ENCODE data around the gene THUMPD1.

- TF ChIP-seq RNF2 (IDR thresholded peaks at IDR 0.05; ENCODE audit: borderline replicate concordance, low read depth, low read length, missing control alignments, poor library complexity, severe bottlenecking) (no peak), PHF8 (conservative IDR thresholded peaks at IDR 0.05; ENCODE audit: low read depth, low read length) (no peak), CTCF (IDR thresholded peaks at IDR 0.05; ENCODE audit: control extremely low read depth in 1 of 3, insufficient read depth in 1 of 3, low read depth in 1 of 3, low read length in 3 of 3) (no peak), TAF7 (optimal IDR thresholded peaks at IDR 0.05; ENCODE audit: borderline replicate concordance, low read depth, low read length) (no peak), MAX (IDR thresholded peaks at IDR 0.05) (no peak), EZH2 (IDR thresholded peaks at IDR 0.05; ENCODE audit: low read depth, low read length, severe bottlenecking) (no peak), SP4 (IDR thresholded peaks at IDR 0.05; ENCODE audit: low read length) (no peak), TBP (IDR thresholded peaks at IDR 0.05; ENCODE audit: low read depth, low read length) (no peak), POLR2A (IDR thresholded peaks at IDR 0.05; ENCODE audit: control extremely low read depth in 1 of 2, low read depth in 2 of 2, low read length in 2 of 2) (no peak)
Observed at GRCh38 chr16:20766294-20766693, 24.7 kb upstream of the THUMPD1 start.
